ENCODE results near the gene ACTR10.
A peak's percentile ranks its signal among the peaks of the same experiment; 100 is the strongest.
"Not testable (repeated sequence)": the region's sequence is repeated elsewhere in the genome, so short reads cannot be mapped to it uniquely, and the experiment has no call there.

ACTR10 gene

DNA sequence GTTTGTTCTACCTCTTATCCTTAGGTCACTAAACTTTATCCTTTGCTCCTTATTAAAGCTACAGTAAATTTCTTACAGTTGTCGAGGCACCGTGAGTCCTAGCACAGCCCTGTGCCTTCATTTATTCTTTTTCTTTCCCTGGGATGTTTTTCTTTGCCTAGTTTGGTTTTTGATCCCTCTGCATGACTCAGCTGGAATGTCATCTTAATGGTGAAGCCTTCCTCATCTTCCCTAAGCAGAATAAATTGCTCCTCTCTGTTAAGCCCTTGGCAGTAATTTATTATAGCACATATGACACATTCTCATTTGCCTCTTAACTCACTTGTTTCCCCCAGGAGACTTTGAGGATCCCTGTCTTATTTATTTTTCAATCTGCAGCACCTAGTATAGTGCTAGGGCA lies 16.6 kb downstream of the ACTR10 start:
- peak; percentile 75 for DNase-seq (ENCODE audit: low read depth)

DNA sequence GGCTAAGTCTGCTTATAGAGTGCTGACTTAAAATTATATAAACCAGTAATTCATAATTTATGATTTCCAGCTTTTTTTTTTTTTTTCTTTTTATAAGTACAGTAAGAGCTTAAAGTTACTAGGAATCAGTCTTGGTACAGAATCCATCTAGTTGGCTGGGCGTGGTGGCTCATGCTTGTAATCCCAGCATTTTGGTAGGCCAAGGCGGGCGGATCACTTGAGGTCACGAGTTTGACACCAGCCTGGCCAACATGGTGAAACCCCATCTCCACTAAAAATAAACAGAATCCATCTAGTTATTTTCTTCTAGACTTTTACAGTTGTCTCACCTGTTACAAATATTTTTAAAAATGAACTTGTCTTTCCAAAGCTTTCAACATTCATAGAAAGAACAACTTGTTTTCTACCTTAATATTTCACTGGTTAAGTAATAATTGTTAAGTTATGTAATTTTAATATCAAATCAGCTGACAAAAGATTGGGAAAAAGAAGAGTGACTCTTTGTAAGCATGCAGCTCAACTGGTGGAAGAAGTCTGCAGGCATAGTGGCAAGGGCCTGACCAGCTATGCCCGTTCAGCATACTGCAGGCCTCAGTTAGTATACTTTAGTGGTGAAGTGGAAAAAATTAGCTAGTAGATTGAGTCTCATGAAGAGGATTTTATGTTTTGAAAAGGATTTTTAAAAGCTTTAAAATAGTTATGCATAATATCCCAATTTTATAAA lies 27.3 kb downstream of the ACTR10 start:
- no peak for DNase-seq (ENCODE audit: low read depth)

DNA sequence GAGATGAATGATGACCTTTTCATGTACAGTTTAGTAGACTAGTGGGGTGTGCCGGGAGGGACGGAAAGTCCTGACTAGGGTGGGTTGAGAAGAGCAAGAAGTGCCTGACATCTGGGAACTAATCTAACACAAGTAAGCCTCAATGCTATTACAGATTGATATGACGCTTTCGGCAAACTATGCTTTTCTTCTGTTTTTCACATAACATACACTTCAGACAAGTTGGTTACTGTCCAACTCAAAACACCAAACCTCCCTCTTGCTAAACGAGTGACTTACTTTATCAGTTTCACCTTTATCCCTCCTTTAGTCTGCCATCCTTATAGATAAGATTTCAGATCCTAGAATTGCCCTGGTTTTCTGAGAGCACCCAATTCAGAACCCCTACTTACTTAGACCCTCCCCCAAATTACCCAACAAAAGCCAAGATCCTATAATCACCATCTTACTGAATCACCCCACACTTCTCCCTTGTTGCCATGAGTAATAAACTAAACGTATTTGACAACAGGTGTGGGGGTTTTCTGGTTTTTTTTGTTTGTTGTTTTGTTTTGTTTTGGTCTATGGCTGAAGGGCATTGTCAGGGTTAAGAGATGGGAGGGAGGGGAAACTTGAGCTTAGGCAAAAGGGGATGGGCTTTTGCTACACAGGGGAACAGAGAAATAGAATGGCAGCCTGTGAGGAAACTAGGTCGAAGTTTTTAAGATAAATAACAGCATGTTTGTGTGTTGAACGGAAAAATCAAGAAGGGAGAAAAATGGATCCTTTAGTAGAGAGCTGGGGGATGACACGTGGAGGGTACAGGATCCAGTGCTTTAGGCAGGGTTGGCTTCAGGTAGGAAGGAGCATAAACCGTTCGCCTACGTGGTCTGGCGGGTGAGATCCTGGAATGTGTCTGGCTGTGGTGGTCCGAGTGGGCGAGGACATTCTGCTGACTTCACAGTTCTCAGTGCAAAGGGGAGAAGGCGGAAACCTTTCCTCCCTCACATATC lies 38.6 kb downstream of the ACTR10 start:
- DNase-seq (ENCODE audit: low read depth) = no peak

DNA sequence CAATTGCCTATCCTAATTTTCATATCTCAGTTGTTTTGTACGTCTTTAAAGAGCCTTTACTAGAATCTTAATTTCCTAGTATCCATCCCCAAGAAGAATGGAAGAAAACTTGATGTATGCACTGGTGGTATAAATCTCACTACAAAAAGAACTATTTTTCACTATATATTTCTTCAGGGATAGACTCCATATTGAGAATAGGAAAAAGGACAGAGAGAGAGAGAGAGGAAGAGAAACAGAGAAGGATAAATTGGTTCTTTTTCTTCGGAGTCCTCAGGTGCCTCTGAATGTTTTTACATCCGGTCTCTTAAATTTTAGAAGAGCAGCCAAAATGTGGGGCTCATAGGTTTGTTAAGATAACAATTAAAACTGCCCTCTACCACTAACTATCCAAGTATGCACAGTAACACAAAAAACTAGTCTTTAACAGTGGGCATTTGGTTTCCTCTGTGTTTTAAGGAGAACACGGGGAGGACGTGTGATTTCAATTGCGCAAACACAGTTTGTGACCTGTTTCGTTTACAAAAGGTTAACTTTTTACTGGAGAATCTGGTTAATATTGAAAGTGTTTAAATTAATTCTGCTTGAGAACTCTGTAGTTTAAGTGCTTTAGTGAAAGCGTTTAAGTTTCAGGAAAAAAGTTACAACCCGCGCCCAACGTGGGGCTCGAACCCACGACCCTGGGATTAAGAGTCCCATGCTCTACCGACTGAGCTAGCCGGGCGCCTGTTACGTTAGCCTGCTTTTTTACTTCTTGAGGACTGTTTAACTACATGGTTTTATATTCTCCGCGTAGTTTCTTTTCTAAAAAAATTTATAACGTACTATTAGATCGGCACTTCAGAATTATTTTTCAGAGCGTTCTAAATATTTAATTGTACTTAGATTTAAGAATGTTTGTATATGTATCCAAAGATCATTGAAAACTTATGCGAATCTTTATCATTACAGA lies 39.6 kb downstream of the ACTR10 start:
- peak; percentile 72 for DNase-seq (ENCODE audit: low read depth)

DNA sequence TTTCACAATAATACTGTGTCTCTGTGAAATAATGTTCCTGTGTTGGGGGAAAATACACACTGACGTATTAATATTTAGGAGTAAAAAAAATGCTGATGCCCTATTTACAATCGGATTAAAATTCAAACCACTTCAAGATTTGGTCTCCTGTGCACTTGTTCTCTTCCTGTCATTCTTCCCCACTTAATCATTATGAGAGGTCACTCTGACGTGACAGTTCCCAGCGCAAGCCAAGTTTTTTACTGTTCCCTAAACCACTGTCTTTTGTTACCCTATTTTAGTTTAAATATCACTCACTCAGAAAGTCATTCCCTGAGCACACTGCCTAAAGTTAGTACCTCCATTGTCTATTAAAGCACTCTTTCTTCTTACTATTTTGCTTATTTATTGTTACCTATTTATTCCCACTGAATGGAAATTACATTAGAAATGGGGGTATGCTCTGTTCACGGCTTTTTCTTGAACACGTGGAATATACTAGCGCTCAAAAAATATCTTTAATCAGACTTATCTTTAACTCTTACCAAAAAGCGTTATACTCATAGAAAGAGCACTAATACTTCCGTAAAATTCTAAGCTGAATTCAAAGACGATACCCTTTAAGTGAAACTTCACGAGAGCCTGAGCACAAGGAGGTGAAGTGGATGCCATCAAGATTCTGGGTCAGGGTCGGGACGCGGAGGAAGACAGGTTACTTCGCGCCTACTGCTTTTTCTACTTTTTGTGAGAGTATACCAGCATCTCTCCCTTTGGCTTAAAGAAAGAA lies 44.0 kb downstream of the ACTR10 start:
- peak; percentile 49 for DNase-seq (ENCODE audit: low read depth)

DNA sequence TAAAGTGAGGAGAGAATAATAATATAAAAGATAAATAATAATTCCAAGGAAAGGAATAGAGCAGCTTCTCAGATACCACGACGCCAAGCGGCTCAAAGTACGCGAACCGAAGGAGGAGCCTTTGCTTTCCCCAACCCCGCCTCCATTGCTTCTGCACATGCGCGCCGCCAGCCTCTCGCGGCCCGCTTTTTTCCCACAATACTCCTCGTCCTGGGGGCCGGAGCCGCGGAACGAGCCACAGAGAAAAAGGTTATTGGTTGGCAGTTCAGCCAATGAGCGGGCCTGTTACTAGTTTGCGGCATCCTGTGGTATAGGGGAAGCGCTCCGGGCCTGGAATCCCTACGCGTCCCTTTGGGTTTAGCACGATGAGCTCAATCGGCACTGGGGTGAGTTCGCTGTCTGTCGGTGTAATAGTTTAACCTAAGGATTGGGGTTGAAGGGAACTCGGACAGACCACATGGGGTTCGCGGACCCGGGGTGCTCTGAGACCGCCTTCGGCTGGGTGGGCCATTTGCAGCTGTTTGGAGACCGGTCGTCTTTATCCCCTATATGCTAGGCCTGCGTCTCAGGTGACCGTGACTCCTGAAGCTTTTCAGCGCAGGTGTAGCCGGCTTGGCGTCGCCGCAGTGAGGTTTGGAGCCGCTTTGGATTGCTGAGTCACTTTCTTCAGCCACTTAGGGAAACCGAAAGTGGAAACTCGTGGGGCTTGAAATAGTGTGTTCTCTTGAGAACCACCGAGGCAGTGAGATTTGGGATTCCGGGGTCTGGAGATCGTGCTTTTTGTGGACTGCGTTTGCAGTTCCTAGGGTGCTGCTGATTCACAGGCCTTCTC lies 44.8 kb downstream of the ACTR10 start, which contains the start of gene PSMA3:
Gene PSMA3, plus strand, starts transcription at position 288 of the 832 bp plus-strand sequence. Its CDS starts 78 bp downstream, at position 366.
- DNase-seq (ENCODE audit: low read depth) = peak; percentile 98

DNA sequence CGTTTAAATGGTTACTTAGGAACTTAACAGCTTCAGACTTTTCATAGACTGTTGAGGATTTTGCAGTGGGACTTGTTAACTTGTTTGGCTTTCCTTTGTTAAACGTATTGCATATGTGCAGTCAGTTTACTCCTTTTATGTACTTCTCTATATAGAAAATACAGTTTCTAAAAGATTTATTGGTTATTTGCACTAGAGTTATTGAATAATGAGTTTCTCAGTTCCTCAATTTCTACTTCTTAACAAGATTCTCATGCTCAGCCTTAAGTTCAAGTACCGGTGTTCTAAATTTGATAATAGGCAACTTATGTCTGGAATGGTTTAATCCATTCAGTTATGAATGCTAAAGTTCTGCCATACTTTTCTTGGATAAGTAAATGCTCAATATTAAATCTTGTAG lies 45.6 kb downstream of the ACTR10 start:
- DNase-seq (ENCODE audit: low read depth) = no peak

DNA sequence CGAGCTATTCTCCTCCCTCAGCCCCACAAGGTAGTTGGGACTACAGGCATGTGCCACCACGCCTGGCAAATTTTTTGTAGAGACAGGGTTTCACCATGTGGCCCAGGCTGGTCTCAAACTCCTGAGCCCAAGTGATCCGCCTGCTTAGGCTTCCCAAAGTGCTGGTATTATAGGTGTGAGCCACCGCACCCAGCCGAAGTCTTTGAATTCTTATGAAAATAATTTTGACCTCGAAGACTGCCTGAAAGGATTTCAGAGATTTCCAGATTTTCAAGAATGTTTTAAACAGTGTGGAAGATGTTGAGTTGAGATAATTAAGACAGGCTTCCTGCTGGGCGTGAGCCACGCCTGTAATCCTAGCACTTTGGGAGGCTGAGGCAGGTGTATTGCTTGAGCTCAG lies 49.7 kb downstream of the ACTR10 start:
- no peak for DNase-seq (ENCODE audit: low read depth)

DNA sequence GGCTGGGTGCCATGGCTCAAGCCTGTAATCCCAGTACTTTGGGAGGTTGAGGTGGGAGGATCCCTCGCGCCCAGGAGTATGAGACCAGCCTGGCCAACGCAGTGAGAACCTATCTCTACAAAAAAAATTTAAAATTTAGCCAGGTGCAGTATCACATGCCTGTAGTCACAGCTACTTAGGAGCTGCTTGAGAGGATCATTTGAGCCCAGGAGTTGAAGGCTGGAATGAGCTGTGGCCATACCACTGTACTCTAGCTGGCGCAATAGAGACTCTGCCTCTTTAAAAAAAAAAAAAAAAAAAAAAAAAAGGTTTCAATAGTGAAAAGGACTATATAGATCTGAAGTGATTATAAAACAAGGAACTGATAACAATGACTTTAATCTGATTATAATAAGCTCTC lies 58.2 kb downstream of the ACTR10 start:
- no peak for DNase-seq (ENCODE audit: low read depth)

DNA sequence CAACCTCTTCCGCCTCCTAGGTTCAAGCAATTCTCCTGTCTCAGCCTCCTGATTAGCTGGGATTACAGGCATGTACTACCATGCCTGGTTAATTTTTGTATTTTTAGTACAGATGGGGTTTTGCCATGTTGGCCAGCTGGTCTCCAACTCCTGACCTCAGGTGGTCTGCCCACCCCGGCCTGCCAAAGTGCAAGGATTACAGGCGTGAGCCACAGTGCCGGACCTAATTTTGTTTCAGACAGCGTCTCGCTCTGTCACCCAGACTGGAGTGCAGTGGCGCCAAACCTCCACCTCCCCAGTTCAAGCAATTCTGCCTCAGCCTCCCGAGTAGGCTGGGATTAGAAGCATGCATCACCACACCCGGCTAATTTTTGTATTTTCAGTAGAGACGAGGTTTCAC lies 62.1 kb downstream of the ACTR10 start:
- DNase-seq (ENCODE audit: low read depth) = not testable (repeated sequence)

DNA sequence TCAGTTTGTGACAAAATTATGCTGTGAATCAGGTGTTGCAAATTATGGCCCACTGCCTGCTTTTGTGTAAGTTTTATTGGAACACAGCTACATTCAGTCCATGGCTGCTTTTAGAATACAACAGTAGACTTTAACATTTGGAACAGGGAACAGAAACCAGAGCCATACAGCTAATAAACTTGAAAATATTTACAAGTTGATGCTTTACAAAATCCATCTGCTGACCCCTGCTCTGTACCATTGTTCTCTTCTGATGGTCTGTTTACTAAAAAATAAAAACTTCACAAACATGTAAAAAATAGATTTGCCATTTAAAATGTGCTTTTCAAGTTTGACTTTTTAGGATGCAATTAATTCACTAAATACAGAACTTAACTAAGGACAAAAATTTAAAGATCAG lies 65.5 kb downstream of the ACTR10 start:
- DNase-seq (ENCODE audit: low read depth) = no peak

DNA sequence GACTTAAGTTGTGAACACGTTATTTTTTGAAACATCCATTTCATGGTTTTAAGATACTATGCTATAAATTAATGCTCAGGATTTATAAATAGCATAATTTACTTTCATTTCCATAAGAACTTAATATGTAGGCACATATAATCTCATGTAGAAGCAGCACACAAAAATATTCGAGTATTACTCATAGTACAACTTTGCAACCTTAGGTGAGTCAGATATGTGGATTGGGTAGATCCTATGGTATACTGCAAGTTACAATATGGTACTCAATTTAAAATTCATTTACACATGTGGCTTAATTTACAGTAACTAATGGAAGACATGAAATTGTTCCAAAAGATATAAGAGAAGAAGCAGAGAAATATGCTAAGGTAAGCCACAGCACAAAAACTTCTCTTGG lies 70.7 kb downstream of the ACTR10 start:
- DNase-seq (ENCODE audit: low read depth) = peak; percentile 16

DNA sequence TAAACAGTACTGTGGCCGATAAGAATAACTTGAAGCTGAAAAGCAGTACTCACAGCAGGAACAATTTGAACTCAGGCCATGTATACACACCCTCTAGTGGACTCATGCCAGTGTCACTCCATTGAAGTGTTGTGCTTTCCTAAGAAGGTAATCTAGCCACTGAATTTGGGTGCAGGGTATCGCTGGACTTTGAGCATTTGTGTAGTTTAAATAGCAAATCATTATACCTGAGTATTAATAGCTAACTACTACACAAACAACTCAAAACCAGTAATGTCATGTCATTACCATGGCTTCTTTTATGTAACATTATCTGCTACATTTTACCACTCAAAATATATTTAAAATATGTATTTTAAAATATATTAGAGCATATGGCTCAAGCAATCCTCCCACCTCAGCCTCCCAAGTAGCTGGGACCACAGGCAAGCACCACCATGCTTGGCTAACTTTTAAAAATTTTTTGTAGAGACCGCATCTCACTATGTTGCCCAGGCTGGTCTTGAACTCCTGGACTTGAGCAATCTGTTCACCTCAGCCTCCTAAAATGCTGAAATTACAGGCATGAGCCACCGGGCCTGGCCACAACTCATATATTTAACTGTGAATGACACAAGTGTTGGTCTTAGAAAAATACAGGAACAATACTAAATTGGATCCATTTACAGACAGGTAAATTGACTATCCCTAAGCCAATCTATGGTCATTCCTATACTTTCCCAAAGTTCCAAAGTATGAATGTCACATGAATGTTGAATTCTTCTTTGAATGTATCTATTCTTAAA lies 72.8 kb downstream of the ACTR10 start:
- DNase-seq (ENCODE audit: low read depth) = peak; percentile 33

DNA sequence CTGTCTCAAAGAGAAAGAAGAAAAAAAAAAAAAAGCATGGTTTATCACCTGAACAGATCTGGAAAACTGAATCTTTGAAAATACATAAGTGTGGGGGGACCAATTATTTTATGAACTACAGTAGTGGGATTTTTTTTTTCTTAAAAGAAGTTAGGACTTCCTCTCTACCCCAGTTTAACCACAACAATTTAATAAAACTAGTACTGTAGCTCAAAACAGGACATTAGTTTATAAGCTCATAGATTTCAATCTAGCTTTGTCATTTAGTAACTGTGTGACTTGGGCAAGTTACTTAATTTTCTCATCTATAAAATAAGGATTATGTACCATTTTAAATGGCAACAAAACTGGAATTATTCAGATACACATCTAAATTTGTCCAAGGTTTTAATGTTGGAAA lies 74.9 kb downstream of the ACTR10 start:
- no peak for DNase-seq (ENCODE audit: low read depth)

DNA sequence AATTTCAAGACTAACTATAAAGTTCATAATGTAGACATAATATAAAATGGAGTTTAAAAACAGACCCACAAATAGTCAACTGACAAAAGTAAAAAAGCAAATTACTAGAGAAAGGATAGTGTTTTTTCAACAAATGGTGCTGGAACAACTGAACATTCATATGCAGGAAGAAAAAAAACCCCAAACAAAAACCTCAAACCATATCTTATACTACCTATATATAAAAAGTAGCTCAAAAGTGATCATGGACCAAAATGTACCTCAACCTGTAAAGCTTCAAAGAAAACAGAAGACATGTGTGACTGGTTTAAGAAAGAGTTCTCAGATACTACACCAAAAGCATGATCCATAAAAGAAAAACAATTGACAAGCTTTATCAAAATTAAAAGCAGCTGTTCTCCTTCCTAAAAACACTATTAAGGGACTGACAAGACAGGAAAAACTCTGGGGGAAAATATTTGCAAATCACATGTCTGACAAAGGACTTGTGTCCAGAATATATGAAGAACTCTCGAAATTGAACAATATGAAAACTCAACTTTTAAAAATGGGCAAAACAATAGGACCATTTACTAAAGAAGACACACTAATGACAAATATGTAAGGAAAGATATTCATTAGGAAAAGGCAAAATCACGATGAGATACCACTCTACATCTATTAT lies 75.7 kb downstream of the ACTR10 start:
- no peak for DNase-seq (ENCODE audit: low read depth)

DNA sequence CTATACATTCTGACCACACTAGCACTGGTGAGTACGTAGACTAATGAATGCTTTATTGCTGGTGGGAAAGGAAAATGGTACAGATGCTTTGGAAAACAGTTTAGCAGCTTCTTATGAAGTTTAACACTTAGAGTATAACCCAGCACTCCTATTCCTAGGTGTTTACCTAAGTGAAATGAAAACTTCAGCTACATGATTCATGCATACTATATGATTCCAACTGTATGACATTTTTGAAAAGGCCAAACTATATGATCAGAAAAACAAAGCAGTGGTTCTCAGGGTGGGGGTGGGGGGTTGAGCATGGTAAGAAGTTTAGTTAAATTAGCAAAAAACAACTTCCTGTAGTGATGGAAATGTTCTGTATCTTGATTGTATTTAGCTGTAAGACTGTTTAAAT lies 76.3 kb downstream of the ACTR10 start:
- DNase-seq (ENCODE audit: low read depth) = no peak

DNA sequence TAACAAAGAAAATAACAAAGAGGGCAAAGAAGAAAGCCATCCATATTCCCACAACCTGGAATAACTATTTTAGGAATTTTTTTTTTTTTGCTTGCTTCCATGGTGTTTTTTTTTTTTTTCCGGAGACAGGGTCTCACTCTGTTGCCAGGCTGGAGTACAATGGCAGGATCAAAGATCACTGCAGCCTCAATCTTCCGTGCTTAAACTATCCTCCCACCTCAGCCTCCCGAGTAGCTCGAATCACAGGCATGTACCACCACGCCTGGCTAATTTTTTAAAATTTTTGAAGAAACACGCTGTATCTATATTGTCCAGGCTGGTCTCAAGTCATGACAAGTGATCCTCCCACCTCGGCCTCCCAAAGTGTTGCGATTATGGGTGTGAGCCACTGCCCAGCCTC lies 78.2 kb downstream of the ACTR10 start:
- DNase-seq (ENCODE audit: low read depth) = no peak

DNA sequence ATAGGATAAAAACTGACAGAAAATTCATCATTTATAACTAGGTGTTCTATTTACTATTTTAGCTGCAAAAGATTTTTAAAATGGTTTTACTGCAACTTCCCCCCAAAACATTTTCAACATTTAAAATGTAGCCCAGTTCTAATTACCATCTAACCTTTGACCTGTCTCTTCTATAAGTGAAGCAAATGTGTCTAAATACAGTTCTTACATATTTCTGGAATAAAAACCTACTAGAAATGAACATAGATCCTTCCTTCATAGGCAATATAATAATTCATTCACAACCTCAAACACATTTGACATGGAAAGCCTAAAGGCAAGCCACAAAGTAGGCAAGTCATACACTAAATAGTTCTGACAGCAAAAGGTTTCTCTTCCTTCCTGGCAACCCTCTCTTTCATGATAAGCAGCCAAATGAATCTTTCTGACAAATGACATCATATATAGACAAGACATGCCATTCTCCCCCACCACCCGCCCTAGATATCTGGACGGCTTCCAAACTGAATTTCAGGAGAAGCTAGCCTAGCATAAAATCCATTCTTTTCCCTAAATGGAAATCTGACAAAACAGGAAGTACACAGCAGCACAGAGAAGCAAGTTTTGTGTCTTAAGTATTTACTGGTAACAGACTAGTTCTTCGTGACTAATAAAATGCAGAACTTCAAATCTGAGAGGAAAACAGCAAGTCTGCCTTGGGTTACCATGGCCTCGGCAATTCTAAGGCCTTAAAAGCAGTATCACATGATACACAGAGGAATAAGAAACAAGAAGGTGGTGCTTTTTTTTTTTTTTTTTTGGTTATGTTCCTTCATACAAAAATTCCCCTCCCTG lies 81.2 kb downstream of the ACTR10 start:
- DNase-seq (ENCODE audit: low read depth) = peak; percentile 98
